SK-N-SH (cell line): ENCODE results near the gene KCNJ2. TPM values are rescaled to one million over a fixed set of nuclear protein-coding genes. Genes with fewer than 3 reads are reported as not detected.

ENCODE experiments used
- CTCF ChIA-PET: fragments of 300-600, 350-600 bp; formaldehyde crosslinking; extraction: SDS; loops from one replicate; lab custom pipeline; 2021; lab: Yijun Ruan, JAX
- POLR2A ChIA-PET: fragments of 350-600 bp; sonication (Branson Sonifier 250); formaldehyde crosslinking; extraction: SDS; loops from one replicate; lab custom pipeline; 2020; ENCODE audit warnings: antibody characterized with exemption, inconsistent platforms; lab: Yijun Ruan, JAX
- DNase-seq: peaks from one replicate; pipeline ENCODE4 v3.0.0; 2012
- H2AFZ ChIP-seq: fragments of 200-600 bp; sonication (generic); 2 replicates; pipeline ENCODE4 v1.8.1; 2016; ENCODE audit warnings: antibody characterized with exemption, mild to moderate bottlenecking, low read depth
- H3F3A ChIP-seq: fragments of 200-600 bp; sonication (generic); replicated peaks from 2 replicates; pipeline ENCODE3; 2016; ENCODE audit warnings: antibody characterized with exemption, mild to moderate bottlenecking; ENCODE audit not compliant: insufficient read depth
- H3K27ac ChIP-seq, 2 experiments: fragments of 200-500 bp in 1 of 2; fragments of 200-600 bp in 1 of 2; sonication (Bioruptor generic) in 1 of 2; sonication (generic), shearing (Covaris generic) in 1 of 2; 2 replicates each; pipeline versions ENCODE4 v1.5.1 to v1.6.1; 2014 to 2016; ENCODE audit warnings: low read depth in 2 of 2, inconsistent platforms in 1 of 2, low read length in 1 of 2, mild to moderate bottlenecking in 1 of 2, mixed read lengths in 1 of 2
- H3K27me3 ChIP-seq: fragments of 200-600 bp; sonication (generic), shearing (Covaris generic); 2 replicates; pipeline ENCODE4 v1.6.1; 2016; ENCODE audit warnings: mixed run types; ENCODE audit not compliant: insufficient read depth
- H3K36me3 ChIP-seq, 2 experiments: fragments of 200-500 bp in 1 of 2; fragments of 200-600 bp in 1 of 2; sonication (Bioruptor generic) in 1 of 2; sonication (generic) in 1 of 2; replicated peaks in 1 of 2; 2 replicates each; pipeline versions ENCODE3 to v1.5.1; 2014 to 2016; ENCODE audit warnings: low read length in 1 of 2, mild to moderate bottlenecking in 1 of 2; ENCODE audit not compliant: insufficient read depth in 2 of 2, control insufficient read depth in 1 of 2
- H3K4me1 ChIP-seq, 2 experiments: fragments of 200-500 bp in 1 of 2; fragments of 200-600 bp in 1 of 2; sonication (Bioruptor generic) in 1 of 2; sonication (generic), shearing (Covaris generic) in 1 of 2; 2 replicates each; pipeline versions ENCODE4 v1.5.1 to v1.6.1; 2014 to 2016; ENCODE audit warnings: low read depth in 1 of 2, low read length in 1 of 2, mixed run types in 1 of 2; ENCODE audit not compliant: insufficient read depth in 2 of 2, control insufficient read depth in 1 of 2
- H3K4me2 ChIP-seq: fragments of 200-600 bp; sonication (generic), shearing (Covaris generic); 2 replicates; pipeline ENCODE4 v1.6.1; 2017; ENCODE audit warnings: mixed run types
- H3K4me3 ChIP-seq, 2 experiments: fragments of 200-500 bp in 1 of 2; fragments of 200-600 bp in 1 of 2; sonication (Bioruptor generic) in 1 of 2; sonication (generic), shearing (Covaris generic) in 1 of 2; 2 replicates each; pipeline versions ENCODE4 v1.5.1 to v1.8.1; 2014 to 2016; ENCODE audit warnings: low read depth in 2 of 2, inconsistent platforms in 1 of 2, low read length in 1 of 2, mild to moderate bottlenecking in 1 of 2, mixed read lengths in 1 of 2, moderate library complexity in 1 of 2
- H3K79me2 ChIP-seq: fragments of 200-600 bp; sonication (generic); 2 replicates; pipeline ENCODE4 v1.8.1; 2017; ENCODE audit warnings: mild to moderate bottlenecking; ENCODE audit not compliant: insufficient read depth
- H3K9ac ChIP-seq: fragments of 200-600 bp; sonication (generic); 2 replicates; pipeline ENCODE4 v1.6.1; 2017; ENCODE audit warnings: mixed run types
- H3K9me2 ChIP-seq: fragments of 200-600 bp; sonication (generic); 2 replicates; pipeline ENCODE4 v1.6.1; 2017; ENCODE audit warnings: mixed run types
- H3K9me3 ChIP-seq: fragments of 200-600 bp; sonication (generic); 2 replicates; pipeline ENCODE4 v1.6.1; 2017; ENCODE audit warnings: mixed run types, mild to moderate bottlenecking, moderate library complexity
- H4K20me1 ChIP-seq: fragments of 200-600 bp; sonication (generic); 2 replicates; pipeline ENCODE4 v1.6.1; 2017; ENCODE audit warnings: mild to moderate bottlenecking, mixed run types; ENCODE audit not compliant: insufficient read depth
- CTCF ChIP-seq: fragments of 200-600 bp; sonication (generic); IDR thresholded peaks from 2 replicates; pipeline ENCODE4 v1.6.1; 2017; ENCODE audit warnings: antibody characterized with exemption, mild to moderate bottlenecking, moderate library complexity
- EP300 ChIP-seq, 2 experiments: IDR thresholded peaks; 2 replicates each; pipeline versions ENCODE4 v1.4.0 to v1.6.1; 2012; ENCODE audit warnings: borderline replicate concordance in 1 of 2, low read depth in 1 of 2, low read length in 1 of 2
- EZH2phosphoT487 ChIP-seq: fragments of 200-600 bp; sonication (generic); IDR thresholded peaks from 2 replicates; pipeline ENCODE4 v1.6.1; 2017; ENCODE audit warnings: low read depth, mixed run types, mild to moderate bottlenecking, antibody characterized with exemption, moderate library complexity, borderline replicate concordance
- FOSL2 ChIP-seq: IDR thresholded peaks from 2 replicates; pipeline ENCODE4 v1.4.0; 2012; ENCODE audit warnings: low read depth, mild to moderate bottlenecking, moderate library complexity, borderline replicate concordance
- FOXJ3 ChIP-seq: sonication (generic); formaldehyde crosslinking; IDR thresholded peaks from 2 replicates; pipeline ENCODE4 v1.5.1; 2020; ENCODE audit warnings: mild to moderate bottlenecking, missing genetic modification reagents
- GABPA ChIP-seq: IDR thresholded peaks from 2 replicates; pipeline ENCODE4 v1.4.0; 2012; ENCODE audit warnings: low read depth, mild to moderate bottlenecking
- IRF3 ChIP-seq: fragments of 150-350 bp; IDR thresholded peaks from 2 replicates; pipeline ENCODE4 v1.6.1; 2016; ENCODE audit warnings: mild to moderate bottlenecking, low read depth, low read length
- JUND ChIP-seq: IDR thresholded peaks from 2 replicates; pipeline ENCODE4 v1.4.0; 2012
- MAX ChIP-seq: IDR thresholded peaks from 2 replicates; pipeline ENCODE4 v1.4.0; 2012; ENCODE audit warnings: low read depth
- MEF2A ChIP-seq: IDR thresholded peaks from 2 replicates; pipeline ENCODE4 v1.4.0; 2012; ENCODE audit warnings: low read depth, borderline replicate concordance
- MXI1 ChIP-seq: IDR thresholded peaks from 2 replicates; pipeline ENCODE4 v1.6.1; 2012; ENCODE audit warnings: mild to moderate bottlenecking, low read depth, low read length, improper control_type of control experiment
- NFIC ChIP-seq: IDR thresholded peaks from 2 replicates; pipeline ENCODE4 v1.4.0; 2012; ENCODE audit warnings: borderline replicate concordance
- NRF1 ChIP-seq: IDR thresholded peaks from 2 replicates; pipeline ENCODE4 v1.6.1; 2012; ENCODE audit warnings: low read depth, mild to moderate bottlenecking, low read length
- PBX3 ChIP-seq: IDR thresholded peaks from 2 replicates; pipeline ENCODE4; 2012
- RAD21 ChIP-seq: IDR thresholded peaks from 2 replicates; pipeline ENCODE4 v1.6.1; 2012; ENCODE audit warnings: mild to moderate bottlenecking, low read length
- RCOR1 ChIP-seq: fragments of 150-350 bp; IDR thresholded peaks from 2 replicates; pipeline ENCODE4 v1.6.1; 2017; ENCODE audit warnings: antibody characterized with exemption, low read length
- RFX5 ChIP-seq: IDR thresholded peaks from 2 replicates; pipeline ENCODE4 v1.6.1; 2012; ENCODE audit warnings: mild to moderate bottlenecking, improper control_type of control experiment, low read length
- RXRA ChIP-seq: IDR thresholded peaks from 2 replicates; pipeline ENCODE4 v1.4.0; 2012; ENCODE audit warnings: low read depth, mild to moderate bottlenecking, borderline replicate concordance
- SIN3A ChIP-seq: IDR thresholded peaks from 2 replicates; pipeline ENCODE4 v1.6.1; 2012; ENCODE audit warnings: low read depth, mild to moderate bottlenecking, low read length, moderate library complexity, borderline replicate concordance
- SMC3 ChIP-seq: IDR thresholded peaks from 2 replicates; pipeline ENCODE4 v1.6.1; 2012; ENCODE audit warnings: low read depth, low read length, improper control_type of control experiment
- TAF1 ChIP-seq: IDR thresholded peaks from 2 replicates; pipeline ENCODE4 v1.6.1; 2012; ENCODE audit warnings: low read depth, mild to moderate bottlenecking, low read length, moderate library complexity, borderline replicate concordance
- TCF12 ChIP-seq: IDR thresholded peaks from 2 replicates; pipeline ENCODE4 v1.4.0; 2012
- USF2 ChIP-seq: fragments of 150-350 bp; IDR thresholded peaks from 2 replicates; pipeline ENCODE4 v1.6.1; 2017; ENCODE audit warnings: antibody characterized with exemption, low read length, low read depth, borderline replicate concordance
- YY1 ChIP-seq: IDR thresholded peaks from 2 replicates; pipeline ENCODE4 v1.4.0; 2012; ENCODE audit warnings: low read depth, mild to moderate bottlenecking
- WGBS: methylation state at CpG from one replicate; pipeline ENCODE4 v1.1.6; 2017; ENCODE audit warnings: low lambda C conversion rate; 5-methylcytosine and 5-hydroxymethylcytosine counted together
- polyA plus RNA-seq, 3 experiments: library from polyadenylated mRNA; depleted of rRNA; stranded (reverse); fragments of >200 nt; gene quantifications; 2 replicates each; pipeline ENCODE4 v1.2.3, GENCODE V29; 2012

KCNJ2 gene
- polyA plus RNA-seq, 1 of the 3 experiments (the other 2 are of a cell fraction) = 0.21 TPM

- Histone ChIP-seq H3K4me3 (no peak overlapping the region), H2AFZ (no peak overlapping the region), H3K4me1 (no peaks in the 10 kb centered on the region), H3K4me2 (no peak overlapping the region), H3K79me2 (no peaks in the 10 kb centered on the region), H3K27ac (no peak overlapping the region), H3K9ac (no peak overlapping the region), H3K9me3 (no peaks in the 10 kb centered on the region), H3K36me3 (no peaks in the 10 kb centered on the region), H3K27me3 (no peaks in the 10 kb centered on the region), H3F3A (no peaks in the 10 kb centered on the region), H4K20me1 (no peaks in the 10 kb centered on the region), H3K9me2 (no peaks in the 10 kb centered on the region)
- CTCF ChIA-PET = interaction anchor here (1.2 to 9.1 kb wide), 2 partner anchors 19 to 518 kb away, joined by 3 to 43 read pairs; no protein-coding TSS in a partner anchor
- DNase-seq = no peak
- 58% methylated on average over 3 of the region's 3 CpGs for WGBS
- TF ChIP-seq TAF1 (no peak), GABPA (no peak), NFIC (no peak), SIN3A (no peak), TCF12 (no peak), IRF3 (no peak), SMC3 (no peak), MEF2A (no peak), EP300 (IDR thresholded peaks at IDR 0.05; ENCODE audit: borderline replicate concordance in 1 of 2, low read depth in 1 of 2, low read length in 1 of 2) (no peak), RFX5 (no peak), YY1 (no peak), RCOR1 (no peak)
- POLR2A ChIA-PET = no interaction called here
These were observed 44.6 kb upstream of the KCNJ2 start for GRCh38 chr17:70124723-70125122.

- Histone ChIP-seq H2AFZ (no peak overlapping the region), H3K27ac (no peak overlapping the region), H3K4me2 (no peak overlapping the region), H3F3A (no peaks in the 10 kb centered on the region), H3K9me3 (no peaks in the 10 kb centered on the region), H3K9me2 (no peaks in the 10 kb centered on the region), H3K9ac (no peak overlapping the region), H3K4me3 (no peak overlapping the region), H3K4me1 (no peaks in the 10 kb centered on the region; a peak in 1 of 4 replicates), H3K27me3 (no peaks in the 10 kb centered on the region), H3K36me3 (no peaks in the 10 kb centered on the region), H3K79me2 (no peaks in the 10 kb centered on the region), H4K20me1 (no peaks in the 10 kb centered on the region)
- WGBS = 76% methylated on average over 6 of the region's 6 CpGs
- POLR2A ChIA-PET = no interaction called here
- no peak for DNase-seq
- CTCF ChIA-PET = interaction anchor here (1.0 to 9.1 kb wide), 4 partner anchors 10 to 520 kb away, joined by 3 to 43 read pairs (median 3); no protein-coding TSS in a partner anchor
- TF ChIP-seq FOSL2 (no peak), MXI1 (no peak), EZH2phosphoT487 (no peak), USF2 (no peak), NRF1 (no peak), RXRA (no peak), PBX3 (no peak), RFX5 (no peak), JUND (no peak), SIN3A (no peak), FOXJ3 (CRISPR knock-in tag) (no peak), RAD21 (no peak), MAX (no peak), CTCF (no peak), TAF1 (no peak), NFIC (no peak), SMC3 (no peak)
These were observed 42.0 kb upstream of the KCNJ2 start for GRCh38 chr17:70127221-70127873.
